Measurements from ENCODE around the gene ETV3. TPM values are rescaled to one million over a fixed set of nuclear protein-coding genes. Genes with fewer than 3 reads are reported as not detected.

The ETV3 gene
- total RNA-seq, 1 donor from 2014 or later = 39.0 TPM

DNA sequence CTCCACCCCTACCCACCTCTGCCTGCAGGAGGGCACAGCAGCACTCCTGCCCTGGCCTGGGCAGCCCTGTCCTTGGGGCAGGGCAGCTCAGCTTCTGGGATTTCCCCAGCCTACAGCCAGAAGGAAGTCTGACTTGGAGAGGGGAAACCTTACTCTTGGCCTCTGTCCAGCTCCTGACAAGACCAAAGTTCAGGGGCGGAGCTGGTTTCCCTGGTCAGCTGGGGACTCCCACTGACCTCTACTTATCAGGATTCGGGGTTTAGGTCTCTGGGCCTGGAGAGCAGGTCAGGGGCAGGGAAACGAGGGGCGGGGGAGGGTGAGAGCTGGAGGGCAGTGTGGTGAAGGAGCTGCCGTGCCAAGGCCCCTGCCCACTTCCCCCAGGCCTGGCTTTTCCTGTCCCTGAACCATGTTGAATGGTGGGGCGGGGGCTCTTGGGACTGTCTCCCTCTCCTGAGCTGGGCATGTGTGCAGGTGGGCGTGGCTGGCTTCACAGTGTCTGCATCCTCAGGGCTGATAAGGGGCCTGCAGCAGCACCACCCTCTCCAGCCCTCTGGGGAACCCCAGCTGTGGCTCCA is 16.8 kb upstream of the ETV3 start:
- Mint-ChIP-seq H3K4me1 (ENCODE audit: low read depth, unreplicated experiment) (peaks cover 23% of the 10 kb centered on the region), H3K27ac (ENCODE audit: unreplicated experiment) (no peak overlapping the region), H3K27me3 (ENCODE audit: unreplicated experiment) (peaks cover 6% of the 10 kb centered on the region), H3K9me3 (ENCODE audit: unreplicated experiment) (no peaks in the 10 kb centered on the region), H3K4me3 (ENCODE audit: unreplicated experiment) (no peak overlapping the region), H3K36me3 (ENCODE audit: unreplicated experiment) (no peaks in the 10 kb centered on the region)
- no peak for DNase-seq
- TF ChIP-seq, protein P1, sequence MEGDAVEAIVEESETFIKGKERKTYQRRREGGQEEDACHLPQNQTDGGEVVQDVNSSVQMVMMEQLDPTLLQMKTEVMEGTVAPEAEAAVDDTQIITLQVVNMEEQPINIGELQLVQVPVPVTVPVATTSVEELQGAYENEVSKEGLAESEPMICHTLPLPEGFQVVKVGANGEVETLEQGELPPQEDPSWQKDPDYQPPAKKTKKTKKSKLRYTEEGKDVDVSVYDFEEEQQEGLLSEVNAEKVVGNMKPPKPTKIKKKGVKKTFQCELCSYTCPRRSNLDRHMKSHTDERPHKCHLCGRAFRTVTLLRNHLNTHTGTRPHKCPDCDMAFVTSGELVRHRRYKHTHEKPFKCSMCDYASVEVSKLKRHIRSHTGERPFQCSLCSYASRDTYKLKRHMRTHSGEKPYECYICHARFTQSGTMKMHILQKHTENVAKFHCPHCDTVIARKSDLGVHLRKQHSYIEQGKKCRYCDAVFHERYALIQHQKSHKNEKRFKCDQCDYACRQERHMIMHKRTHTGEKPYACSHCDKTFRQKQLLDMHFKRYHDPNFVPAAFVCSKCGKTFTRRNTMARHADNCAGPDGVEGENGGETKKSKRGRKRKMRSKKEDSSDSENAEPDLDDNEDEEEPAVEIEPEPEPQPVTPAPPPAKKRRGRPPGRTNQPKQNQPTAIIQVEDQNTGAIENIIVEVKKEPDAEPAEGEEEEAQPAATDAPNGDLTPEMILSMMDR (IDR thresholded peaks at IDR 0.05; ENCODE audit: partially characterized antibody, unreplicated experiment) = no peak

DNA sequence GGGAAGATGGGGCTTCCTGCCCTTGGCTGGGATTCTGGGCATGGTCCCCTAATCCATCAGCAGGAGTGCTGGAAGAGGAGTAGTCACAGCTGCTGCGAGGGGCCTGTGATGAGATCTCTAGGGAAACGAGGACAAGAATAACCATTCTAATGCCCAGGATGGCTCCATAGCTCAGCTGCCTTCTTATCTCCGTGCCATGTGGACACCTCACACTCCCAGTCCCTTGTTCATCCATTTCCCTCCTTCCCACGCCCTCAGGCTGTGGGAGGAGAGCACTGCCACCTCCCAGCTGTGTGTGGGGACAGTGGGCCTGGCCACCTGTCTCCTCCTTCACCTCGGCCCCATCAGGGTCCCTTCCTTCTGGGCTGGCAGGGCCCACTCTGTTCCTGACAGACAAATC is 16.1 kb upstream of the ETV3 start:
- H3K27me3 Mint-ChIP-seq (ENCODE audit: unreplicated experiment) = peaks cover 4% of the 10 kb centered on the region
- no peaks in the 10 kb centered on the region for H3K36me3 Mint-ChIP-seq (ENCODE audit: unreplicated experiment)
- TF ChIP-seq, protein P1 (IDR thresholded peaks at IDR 0.05; ENCODE audit: partially characterized antibody, unreplicated experiment) = no peak
- DNase-seq = no peak
- peak overlapping the region; percentile 41 for H3K4me3 Mint-ChIP-seq (ENCODE audit: unreplicated experiment)
- H3K9me3 Mint-ChIP-seq (ENCODE audit: unreplicated experiment) = no peaks in the 10 kb centered on the region
- H3K4me1 Mint-ChIP-seq (ENCODE audit: low read depth, unreplicated experiment) = peaks cover 23% of the 10 kb centered on the region
- peak overlapping the region; percentile 39 for H3K27ac Mint-ChIP-seq (ENCODE audit: unreplicated experiment)

DNA sequence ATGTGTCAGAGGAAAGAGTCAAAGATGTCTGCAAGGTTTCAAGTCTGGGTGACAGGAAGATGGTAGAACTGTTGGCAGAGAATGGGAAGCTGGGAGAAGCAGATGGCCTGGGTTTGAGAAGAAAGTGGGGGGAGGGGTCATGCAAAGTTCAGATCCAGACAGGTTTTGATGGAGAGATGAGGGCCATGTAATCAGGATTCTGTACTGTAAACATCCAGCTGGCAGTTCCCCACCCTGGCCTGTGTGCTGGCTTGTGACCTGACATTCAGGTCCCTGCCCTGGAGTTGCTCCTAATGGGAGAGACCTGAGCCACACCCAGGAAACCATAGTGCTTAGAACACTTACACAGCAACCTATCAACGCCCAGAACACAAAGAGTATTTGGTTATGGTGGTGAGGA is 15.6 kb upstream of the ETV3 start:
- Mint-ChIP-seq H3K27me3 (ENCODE audit: unreplicated experiment) (peaks cover 4% of the 10 kb centered on the region), H3K4me3 (ENCODE audit: unreplicated experiment) (peak overlapping the region; percentile 41), H3K4me1 (ENCODE audit: low read depth, unreplicated experiment) (peaks cover 23% of the 10 kb centered on the region), H3K36me3 (ENCODE audit: unreplicated experiment) (no peaks in the 10 kb centered on the region), H3K9me3 (ENCODE audit: unreplicated experiment) (no peaks in the 10 kb centered on the region), H3K27ac (ENCODE audit: unreplicated experiment) (peak overlapping the region; percentile 39)
- TF ChIP-seq, protein P1 (IDR thresholded peaks at IDR 0.05; ENCODE audit: partially characterized antibody, unreplicated experiment) = no peak
- no peak for DNase-seq

DNA sequence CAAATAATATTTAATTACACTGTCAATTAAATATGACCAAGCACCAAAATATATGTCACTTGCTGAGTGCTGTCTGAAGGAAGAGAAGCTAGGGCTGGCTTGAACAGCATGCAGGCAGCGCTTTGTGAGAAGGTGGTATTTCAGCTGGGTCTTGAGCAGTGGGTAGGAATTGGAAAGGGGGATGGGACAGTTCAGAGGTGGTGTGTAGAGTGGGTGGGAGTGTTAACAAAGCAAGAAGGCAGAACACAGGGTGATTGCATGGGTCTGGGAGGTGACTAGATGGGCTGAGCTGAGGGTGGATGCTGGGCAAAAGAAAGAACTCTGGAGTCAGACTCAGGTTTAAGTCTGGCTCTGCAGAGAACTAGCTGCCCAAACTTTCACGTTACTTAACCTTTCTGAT is 14.3 kb upstream of the ETV3 start:
- TF ChIP-seq, protein P1 (IDR thresholded peaks at IDR 0.05; ENCODE audit: partially characterized antibody, unreplicated experiment) = no peak
- Mint-ChIP-seq H3K27ac (ENCODE audit: unreplicated experiment) (no peak overlapping the region), H3K36me3 (ENCODE audit: unreplicated experiment) (no peaks in the 10 kb centered on the region), H3K27me3 (ENCODE audit: unreplicated experiment) (peaks cover 4% of the 10 kb centered on the region), H3K9me3 (ENCODE audit: unreplicated experiment) (no peaks in the 10 kb centered on the region), H3K4me3 (ENCODE audit: unreplicated experiment) (no peak overlapping the region), H3K4me1 (ENCODE audit: low read depth, unreplicated experiment) (peaks cover 21% of the 10 kb centered on the region)
- DNase-seq = no peak

DNA sequence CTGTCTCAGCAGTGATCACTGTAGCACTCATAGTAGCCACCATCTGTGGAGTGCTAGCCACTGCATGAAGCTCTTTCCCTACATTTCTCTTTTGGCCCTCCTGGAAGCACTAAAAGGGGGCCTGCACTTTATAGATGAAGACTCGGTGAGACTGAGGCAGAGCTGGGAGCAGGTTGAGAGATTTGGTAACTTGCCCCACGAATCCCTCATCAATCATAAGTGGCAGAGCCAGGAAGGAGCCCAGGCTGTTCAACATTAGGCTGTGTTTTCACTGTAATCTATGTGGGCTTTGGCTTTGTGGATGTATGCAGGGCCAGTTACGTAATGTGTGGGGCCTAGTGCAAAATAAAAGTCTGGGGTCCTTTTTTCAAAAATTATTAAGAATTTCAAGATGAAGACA is 13.3 kb upstream of the ETV3 start:
- no peak for DNase-seq
- H3K4me3 Mint-ChIP-seq (ENCODE audit: unreplicated experiment) = no peak overlapping the region

More for the DNA sequence above, 13.3 kb upstream of the ETV3 start:
- H3K27ac Mint-ChIP-seq (ENCODE audit: unreplicated experiment) = no peak overlapping the region
- TF ChIP-seq, protein P1 (IDR thresholded peaks at IDR 0.05; ENCODE audit: partially characterized antibody, unreplicated experiment) = no peak
- peaks cover 2% of the 10 kb centered on the region for H3K27me3 Mint-ChIP-seq (ENCODE audit: unreplicated experiment)
- no peaks in the 10 kb centered on the region for H3K9me3 Mint-ChIP-seq (ENCODE audit: unreplicated experiment)
- H3K36me3 Mint-ChIP-seq (ENCODE audit: unreplicated experiment) = no peaks in the 10 kb centered on the region
- peaks cover 18% of the 10 kb centered on the region for H3K4me1 Mint-ChIP-seq (ENCODE audit: low read depth, unreplicated experiment)
